ENCODE data around the gene STX1B.

The STX1B gene

GRCh38 chr16:30956601-30957455, 53.6 kb downstream of the STX1B start:
- peak overlapping the region; percentile 90 for H3K27ac ChIP-seq (ENCODE audit: low read depth, low read length, poor library complexity, severe bottlenecking)
- H3F3A ChIP-seq (ENCODE audit: insufficient read depth, low read length), result no peaks in the 10 kb centered on the region
- H3K9me2 ChIP-seq (ENCODE audit: low read depth, low read length), result no peaks in the 10 kb centered on the region
- TF ChIP-seq EZH2 (IDR thresholded peaks at IDR 0.05; ENCODE audit: borderline replicate concordance, low read length) (no peak), CTCF (IDR thresholded peaks at IDR 0.05; ENCODE audit: low read length) (peak; percentile 39)
- H3K36me3 ChIP-seq (ENCODE audit: insufficient read depth, low read length), result peaks cover 33% of the 10 kb centered on the region
- no peaks in the 10 kb centered on the region for H3K9me3 ChIP-seq (ENCODE audit: low read length)
- H3K79me2 ChIP-seq (ENCODE audit: insufficient read depth, low read length), result 0 out of 2 replicates have a peak, but pooled peaks cover 4% of the 10 kb centered on the region
- peaks cover 18% of the 10 kb centered on the region for H3K4me1 ChIP-seq (ENCODE audit: insufficient read depth, low read length, severe bottlenecking)
- peak overlapping the region; percentile 92 for H3K4me2 ChIP-seq (ENCODE audit: low read length)
- H3K4me3 ChIP-seq (ENCODE audit: low read depth, low read length, poor library complexity, severe bottlenecking), result peak overlapping the region; percentile 86
- no peaks in the 10 kb centered on the region for H4K20me1 ChIP-seq (ENCODE audit: insufficient read depth, low read length)
- H3K9ac ChIP-seq (ENCODE audit: low read length), result peak overlapping the region; percentile 100
- no peaks in the 10 kb centered on the region for H3K27me3 ChIP-seq (ENCODE audit: insufficient read depth, low read length)
- peak overlapping the region; percentile 96; the same call in 1 of the 2 replicates for H2AFZ ChIP-seq (ENCODE audit: low read length)

DNA sequence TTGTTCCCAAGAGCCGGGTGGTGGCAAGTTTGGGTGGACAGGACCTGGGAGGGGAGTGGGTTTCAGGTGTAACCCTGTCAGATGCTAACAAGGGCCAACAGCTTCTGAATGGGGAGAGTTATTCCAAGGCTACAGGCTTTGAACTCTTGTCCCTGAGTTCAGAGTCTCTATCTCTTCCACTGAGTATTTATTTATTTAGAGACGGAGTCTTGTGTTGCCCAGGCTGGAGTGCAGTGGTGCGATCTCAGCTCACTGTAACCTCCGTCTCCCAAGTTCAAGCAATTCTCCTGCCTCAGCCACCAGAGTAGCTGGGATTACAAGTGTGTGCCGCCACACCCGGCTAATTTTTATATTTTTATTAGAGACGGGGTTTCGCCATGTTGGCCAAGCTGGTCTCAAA, 55.4 kb downstream of the STX1B start:
- Histone ChIP-seq H3K27me3 (ENCODE audit: insufficient read depth, low read length) (no peaks in the 10 kb centered on the region), H3F3A (ENCODE audit: insufficient read depth, low read length) (no peaks in the 10 kb centered on the region), H2AFZ (ENCODE audit: low read length) (no peak overlapping the region), H3K79me2 (ENCODE audit: insufficient read depth, low read length) (0 out of 2 replicates have a peak, but pooled peaks cover 4% of the 10 kb centered on the region), H3K4me1 (ENCODE audit: insufficient read depth, low read length, severe bottlenecking) (peaks cover 24% of the 10 kb centered on the region), H3K4me2 (ENCODE audit: low read length) (no peak overlapping the region), H3K36me3 (ENCODE audit: insufficient read depth, low read length) (peaks cover 15% of the 10 kb centered on the region), H3K9ac (ENCODE audit: low read length) (no peak overlapping the region), H3K9me3 (ENCODE audit: low read length) (no peaks in the 10 kb centered on the region), H3K4me3 (ENCODE audit: low read depth, low read length, poor library complexity, severe bottlenecking) (no peak overlapping the region), H3K27ac (ENCODE audit: low read depth, low read length, poor library complexity, severe bottlenecking) (no peak overlapping the region), H3K9me2 (ENCODE audit: low read depth, low read length) (no peaks in the 10 kb centered on the region), H4K20me1 (ENCODE audit: insufficient read depth, low read length) (no peaks in the 10 kb centered on the region)
- TF ChIP-seq CTCF (IDR thresholded peaks at IDR 0.05; ENCODE audit: low read length), result no peak
- TF ChIP-seq EZH2 (IDR thresholded peaks at IDR 0.05; ENCODE audit: borderline replicate concordance, low read length), result no peak

DNA sequence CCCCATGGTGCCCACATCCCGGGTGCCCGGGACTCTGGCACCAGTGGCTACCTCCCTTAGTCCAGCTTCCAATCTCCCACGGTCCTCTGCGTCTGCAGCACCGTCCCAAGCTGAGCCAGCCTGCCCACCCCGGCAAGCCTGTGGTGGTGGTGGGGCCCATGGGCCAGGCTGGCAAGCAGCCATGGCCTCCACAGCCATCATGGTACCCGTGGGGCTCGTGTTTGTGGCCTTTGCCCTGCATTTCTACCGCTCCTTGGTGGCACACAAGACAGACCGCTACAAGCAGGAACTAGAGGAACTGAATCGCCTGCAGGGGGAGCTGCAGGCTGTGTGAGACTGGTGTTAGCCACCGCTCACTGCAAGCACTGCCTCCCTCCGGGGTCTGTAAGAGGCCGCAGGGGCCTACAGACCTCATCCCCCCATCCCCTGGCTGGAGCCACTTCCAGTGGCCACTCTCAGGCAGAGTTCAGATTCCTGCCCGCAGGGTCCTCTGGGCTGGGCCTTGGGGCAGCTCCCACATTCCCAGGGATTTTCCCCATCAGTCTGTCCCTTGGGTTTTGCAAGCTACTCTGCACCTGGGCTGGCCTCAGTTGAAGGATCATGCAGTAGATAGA, 56.8 kb downstream of the STX1B start:
- Histone ChIP-seq H4K20me1 (ENCODE audit: insufficient read depth, low read length) (no peaks in the 10 kb centered on the region), H3K27me3 (ENCODE audit: insufficient read depth, low read length) (no peaks in the 10 kb centered on the region), H3K9me3 (ENCODE audit: low read length) (no peaks in the 10 kb centered on the region), H3K4me1 (ENCODE audit: insufficient read depth, low read length, severe bottlenecking) (peaks cover 27% of the 10 kb centered on the region), H3K4me3 (ENCODE audit: low read depth, low read length, poor library complexity, severe bottlenecking) (no peak overlapping the region), H3K9me2 (ENCODE audit: low read depth, low read length) (no peaks in the 10 kb centered on the region), H3K4me2 (ENCODE audit: low read length) (no peak overlapping the region), H3K36me3 (ENCODE audit: insufficient read depth, low read length) (0 out of 2 replicates have a peak, but pooled peaks cover 2% of the 10 kb centered on the region), H2AFZ (ENCODE audit: low read length) (no peak overlapping the region), H3K9ac (ENCODE audit: low read length) (no peak overlapping the region), H3K27ac (ENCODE audit: low read depth, low read length, poor library complexity, severe bottlenecking) (no peak overlapping the region), H3K79me2 (ENCODE audit: insufficient read depth, low read length) (0 out of 2 replicates have a peak, but pooled peaks cover 3% of the 10 kb centered on the region), H3F3A (ENCODE audit: insufficient read depth, low read length) (no peaks in the 10 kb centered on the region)
- TF ChIP-seq EZH2 (IDR thresholded peaks at IDR 0.05; ENCODE audit: borderline replicate concordance, low read length), result no peak
- peak; percentile 84 for TF ChIP-seq CTCF (IDR thresholded peaks at IDR 0.05; ENCODE audit: low read length)
